A549 (cell line): ENCODE data around the gene VPS18. TPM values are rescaled to one million over a fixed set of nuclear protein-coding genes. Genes with fewer than 3 reads are reported as not detected.

ENCODE experiments used
- ATAC-seq, 2 experiments: fragments of 200-7000 bp in 1 of 2; fragments of >200 bp in 1 of 2; cut with Nextera tagmentation in 1 of 2; cut with Tn5 transposase in 1 of 2; 3 replicates each; pipeline versions ENCODE4 v1.8.0 to v1.9.1; 2018 to 2020; ENCODE audit warnings: mild to moderate bottlenecking in 1 of 2, moderate library complexity in 1 of 2
- CTCF ChIA-PET: fragments of 300-600 bp; sonication (Branson Sonifier 250); formaldehyde crosslinking; extraction: SDS; loops from one replicate; lab custom pipeline; 2021; ENCODE audit warnings: antibody characterized with exemption, inconsistent platforms; lab: Yijun Ruan, JAX
- POLR2A ChIA-PET: fragments of 350-600 bp; formaldehyde crosslinking; extraction: SDS; loops from one replicate; lab custom pipeline; 2021; ENCODE audit warnings: antibody characterized with exemption, inconsistent platforms; lab: Yijun Ruan, JAX
- DNase-seq, 2 experiments: peaks; one replicate each; pipeline versions ENCODE4 v3.0.0 to v3.0.0-alpha.2; 2011 to 2016; ENCODE audit warnings: low read depth in 1 of 2, low spot score in 1 of 2
- FAIRE-seq: peaks from 2 replicates; lab custom pipeline; 2011; peaks lifted over from hg19 to GRCh38; lab: Jason Lieb, UNC
- H3K27ac ChIP-seq, 2 experiments: fragments of >200 bp; sonication (Bioruptor Twin); formaldehyde crosslinking; 3 replicates each; pipeline ENCODE4 v1.5.1; 2016 to 2017
- H3K4me1 ChIP-seq: fragments of >200 bp; sonication (Bioruptor Twin); formaldehyde crosslinking; 3 replicates; pipeline ENCODE4 v1.6.1; 2016
- H3K4me2 ChIP-seq: fragments of >200 bp; sonication (Bioruptor Twin); formaldehyde crosslinking; 3 replicates; pipeline ENCODE4 v1.6.1; 2016
- H3K4me3 ChIP-seq: fragments of >200 bp; sonication (Bioruptor Twin); formaldehyde crosslinking; 3 replicates; pipeline ENCODE4 v1.5.1; 2016
- H3K9me3 ChIP-seq: fragments of >200 bp; sonication (Bioruptor Twin); formaldehyde crosslinking; 3 replicates; pipeline ENCODE4 v1.6.1; 2016
- ATOH8 ChIP-seq: fragments of 250-450 bp; sonication (Bioruptor Pico); IDR thresholded peaks from 2 replicates; pipeline ENCODE4 v1.5.0; 2020; ENCODE audit warnings: low read depth, mild to moderate bottlenecking, moderate library complexity
- BCL3 ChIP-seq: fragments of >200 bp; sonication (Bioruptor Twin); formaldehyde crosslinking; IDR thresholded peaks from 3 replicates; pipeline ENCODE4 v1.6.1; 2016
- BHLHE40 ChIP-seq: IDR thresholded peaks from 2 replicates; pipeline ENCODE4 v1.6.1; 2012; ENCODE audit warnings: low read depth, low read length, inconsistent platforms
- CBX8 ChIP-seq: fragments of 200-600 bp; sonication (generic); IDR thresholded peaks from 2 replicates; pipeline ENCODE4 v1.6.1; 2016
- CHD4 ChIP-seq: fragments of 200-600 bp; sonication (generic); IDR thresholded peaks from 2 replicates; pipeline ENCODE4 v1.6.1; 2016; ENCODE audit warnings: antibody characterized with exemption, mild to moderate bottlenecking, borderline replicate concordance
- E2F6 ChIP-seq: IDR thresholded peaks from 2 replicates; pipeline ENCODE4 v1.6.1; 2012; ENCODE audit warnings: low read depth, borderline replicate concordance
- EHMT2 ChIP-seq: fragments of 200-600 bp; sonication (generic); IDR thresholded peaks from 2 replicates; pipeline ENCODE4 v1.6.1; 2016; ENCODE audit warnings: antibody characterized with exemption, low read depth, mild to moderate bottlenecking, moderate library complexity
- EP300 ChIP-seq, 2 experiments: fragments of >200 bp; sonication (Bioruptor Twin); formaldehyde crosslinking; IDR thresholded peaks; 2 replicates in 1 of 2; 3 replicates in 1 of 2; pipeline ENCODE4 v1.6.1; 2016 to 2017
- FOSB ChIP-seq: fragments of 250-450 bp; sonication (Bioruptor Pico); IDR thresholded peaks from 2 replicates; pipeline ENCODE4 v1.5.0; 2020; ENCODE audit warnings: mild to moderate bottlenecking, moderate library complexity
- FOSL2 ChIP-seq, 2 experiments: fragments of 450-650 bp in 1 of 2; fragments of >200 bp in 1 of 2; sonication (Bioruptor Twin) in 1 of 2; formaldehyde crosslinking; IDR thresholded peaks; 2 replicates each; pipeline versions ENCODE4 v1.5.0 to v1.6.1; 2016 to 2020; ENCODE audit warnings: mild to moderate bottlenecking in 1 of 2, moderate library complexity in 1 of 2
- HDAC2 ChIP-seq: fragments of 200-600 bp; sonication (generic); IDR thresholded peaks from 2 replicates; pipeline ENCODE4 v1.6.1; 2016
- HES2 ChIP-seq: fragments of >200 bp; sonication (Bioruptor Twin); formaldehyde crosslinking; IDR thresholded peaks from 2 replicates; pipeline ENCODE4 v1.6.1; 2016
- HMGXB4 ChIP-seq: fragments of 250-450 bp; sonication (Bioruptor Pico); IDR thresholded peaks from 2 replicates; pipeline ENCODE4 v1.5.0; 2021; ENCODE audit warnings: mild to moderate bottlenecking, moderate library complexity, borderline replicate concordance
- HOXB13 ChIP-seq: fragments of 250-450 bp; sonication (Bioruptor Pico); IDR thresholded peaks from 2 replicates; pipeline ENCODE4 v1.5.0; 2020; ENCODE audit warnings: low read depth, mild to moderate bottlenecking, moderate library complexity
- KDM1A ChIP-seq: fragments of 200-600 bp; sonication (generic); IDR thresholded peaks from 2 replicates; pipeline ENCODE4 v1.6.1; 2016; ENCODE audit warnings: low read depth, mild to moderate bottlenecking
- KDM5A ChIP-seq: fragments of 200-600 bp; sonication (generic); IDR thresholded peaks from 2 replicates; pipeline ENCODE4 v1.6.1; 2016; ENCODE audit warnings: antibody characterized with exemption, mild to moderate bottlenecking
- MAZ ChIP-seq: fragments of 150-350 bp; IDR thresholded peaks from 2 replicates; pipeline ENCODE4 v1.6.1; 2014; ENCODE audit warnings: antibody characterized with exemption, low read depth, low read length, borderline replicate concordance
- MYC ChIP-seq: IDR thresholded peaks from 2 replicates; pipeline ENCODE4 v1.6.1; 2012; ENCODE audit warnings: mild to moderate bottlenecking, inconsistent platforms, low read length, improper control_type of control experiment, borderline replicate concordance
- PHF8 ChIP-seq: fragments of 200-600 bp; sonication (generic); IDR thresholded peaks from 2 replicates; pipeline ENCODE4 v1.6.1; 2016; ENCODE audit warnings: low read depth, mild to moderate bottlenecking, antibody characterized with exemption, moderate library complexity, borderline replicate concordance
- SREBF2 ChIP-seq: fragments of 450-650 bp; IDR thresholded peaks from 2 replicates; pipeline ENCODE4 v1.6.1; 2014; ENCODE audit warnings: mild to moderate bottlenecking, moderate library complexity
- ZFP36 ChIP-seq: fragments of 450-650 bp; IDR thresholded peaks from 2 replicates; pipeline ENCODE4 v1.6.1; 2014; ENCODE audit warnings: borderline replicate concordance; ENCODE audit not compliant: partially characterized antibody
- WGBS: methylation state at CpG from one replicate; pipeline ENCODE4 v1.1.6; 2017; ENCODE audit errors: missing lambda C conversion rate; 5-methylcytosine and 5-hydroxymethylcytosine counted together
- polyA plus RNA-seq, 4 experiments: library from polyadenylated mRNA; depleted of rRNA in 3 of 4; stranded (reverse); fragments of >200 nt; fragmentation: RNase III in 1 of 4; extraction: RNeasy Plus Mini Kit Qiagen cat#74134 plus additional on column Dnase treatment in 1 of 4; gene quantifications; 2 replicates in 3 of 4; 3 replicates in 1 of 4; pipeline ENCODE4 v1.2.3, GENCODE V29; 2011 to 2017

VPS18 gene
- polyA plus RNA-seq, 2 of the 4 experiments (the other 2 are of a cell fraction) = 9.0 to 15.2 TPM

GRCh38 chr15:40881351-40881750 lies 12.9 kb upstream of the VPS18 start:
- 0 out of 3 replicates have a peak, but pooled peaks cover 2% of the 10 kb centered on the region for H3K9me3 ChIP-seq
- DNase-seq = no peak
- no peak overlapping the region for H3K4me2 ChIP-seq
- 93% methylated on average over 6 of the region's 6 CpGs for WGBS
- peaks cover 12% of the 10 kb centered on the region; the same call in 2 of the 3 replicates for H3K4me1 ChIP-seq
- no peak overlapping the region for H3K4me3 ChIP-seq
- no peak for TF ChIP-seq PHF8
- no peak for TF ChIP-seq ZFP36
- TF ChIP-seq HES2 = no peak
- TF ChIP-seq KDM1A = no peak
- TF ChIP-seq BHLHE40 = no peak
- no peak for TF ChIP-seq ATOH8
- TF ChIP-seq MAZ = no peak
- TF ChIP-seq E2F6 = no peak
- no peak for TF ChIP-seq FOSB (CRISPR knock-in tag)
- TF ChIP-seq HOXB13 (CRISPR knock-in tag) = no peak
- no peak for TF ChIP-seq MYC
- TF ChIP-seq KDM5A = no peak
- no peak for TF ChIP-seq HDAC2
- TF ChIP-seq SREBF2 = no peak
- TF ChIP-seq CHD4 = no peak
- TF ChIP-seq, all 56 proteins: peak for 0
- CTCF ChIA-PET = interaction anchor here (1.2 to 11.1 kb wide), 3 partner anchors 8 to 14 kb away, joined by 4 to 55 read pairs (median 18); partner anchors contain the start of gene VPS18
- POLR2A ChIA-PET = no interaction called here
- FAIRE-seq (no peak), ATAC-seq (no peak)
- no peak overlapping the region for H3K27ac ChIP-seq

GRCh38 chr15:40886586-40886985 lies 7.7 kb upstream of the VPS18 start:
- CTCF ChIA-PET = interaction anchor here (0.7 to 11.1 kb wide), 3 partner anchors 8 to 82 kb away, joined by 3 to 55 read pairs (median 10); partner anchors contain the start of genes RHOV and VPS18

GRCh38 chr15:40889112-40889511 lies 5.1 kb upstream of the VPS18 start:
- Histone ChIP-seq H3K4me3 (no peak overlapping the region), H3K9me3 (no peaks in the 10 kb centered on the region), H3K4me1 (peaks cover 6% of the 10 kb centered on the region), H3K4me2 (no peak overlapping the region), H3K27ac (no peak overlapping the region)
- FAIRE-seq = no peak
- TF ChIP-seq BCL3 = no peak
- TF ChIP-seq HMGXB4 (CRISPR knock-in tag) = no peak
- no peak for TF ChIP-seq FOSL2 (IDR thresholded peaks at IDR 0.05)
- no peak for TF ChIP-seq FOSL2 (CRISPR knock-in tag; IDR thresholded peaks at IDR 0.05)
- DNase-seq = no peak
- ATAC-seq = no peak
- POLR2A ChIA-PET = no interaction called here
- CTCF ChIA-PET = interaction anchor here (0.6 to 2.7 kb wide), 3 partner anchors 12 to 284 kb away, joined by 3 to 11 read pairs (median 3); partner anchors contain the start of gene RHOV

More at GRCh38 chr15:40886586-40886985, 7.7 kb upstream of the VPS18 start:
- ATAC-seq = no peak
- no peak for TF ChIP-seq EHMT2
- no peak for TF ChIP-seq EP300 (IDR thresholded peaks at IDR 0.05)
- TF ChIP-seq CBX8 = no peak
- no peak for DNase-seq
- H3K9me3 ChIP-seq = 0 out of 3 replicates have a peak, but pooled peaks cover 2% of the 10 kb centered on the region
- H3K4me3 ChIP-seq = no peak overlapping the region
- POLR2A ChIA-PET = no interaction called here
- H3K4me1 ChIP-seq = no peaks in the 10 kb centered on the region
- no peak for FAIRE-seq
- H3K27ac ChIP-seq = no peak overlapping the region
- 64% methylated on average over 1 of the region's 1 CpG for WGBS
- H3K4me2 ChIP-seq = no peak overlapping the region
